ENCODE data around the gene KHK.

- TF ChIP-seq CTCF (IDR thresholded peaks at IDR 0.05) (no peak), CEBPB (IDR thresholded peaks at IDR 0.05) (no peak)
Measured at GRCh38 chr2:27137322-27137935, 50.9 kb downstream of the KHK start.

All from A549 (cell line).